Measurements from ENCODE around the gene MYO1B. TPM values are rescaled to one million over a fixed set of nuclear protein-coding genes. Genes with fewer than 3 reads are reported as not detected.

MYO1B gene
- total and polyA plus RNA-seq, 4 donors: 46.0 to 286 (median 88.1) TPM

DNA sequence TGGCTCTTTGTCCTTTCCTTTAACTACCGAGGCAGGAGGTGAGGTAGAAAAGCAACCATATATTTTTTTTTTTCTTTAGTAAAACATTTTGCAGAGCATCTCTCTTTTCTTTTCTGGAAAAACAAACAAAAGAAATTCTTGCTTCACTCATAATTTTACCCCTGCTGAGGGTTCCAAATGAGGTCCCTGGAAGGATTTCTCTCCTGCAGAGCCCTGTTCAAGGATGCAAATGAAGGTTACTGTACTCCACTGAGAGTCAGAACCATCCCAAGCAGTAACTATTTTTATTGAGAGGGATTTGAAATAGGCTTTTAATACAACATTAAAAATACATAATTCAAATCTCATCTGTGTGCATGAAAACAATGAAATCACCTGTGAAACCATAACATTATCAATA, 19.5 kb upstream of the MYO1B start:
- peaks cover 0 to 11% (median 6%) of the 10 kb centered on the region in 5 donors for H3K4me1 ChIP-seq (ENCODE audit: control insufficient read depth in 5 of 5, insufficient read depth in 5 of 5, low read length in 5 of 5)
- no peaks in the 10 kb centered on the region for H3K36me3 ChIP-seq (ENCODE audit: control insufficient read depth in 4 of 4, insufficient read depth in 4 of 4, low read length in 4 of 4)
- H3K4me3 ChIP-seq: no peak overlapping the region
- WGBS, 2 donors: 93 to 97% methylated on average over 1 of the region's 1 CpG
- no peak overlapping the region for H3K9ac ChIP-seq (ENCODE audit: insufficient read depth in 1 of 2, low read length in 2 of 2)
- TF ChIP-seq, protein P1, sequence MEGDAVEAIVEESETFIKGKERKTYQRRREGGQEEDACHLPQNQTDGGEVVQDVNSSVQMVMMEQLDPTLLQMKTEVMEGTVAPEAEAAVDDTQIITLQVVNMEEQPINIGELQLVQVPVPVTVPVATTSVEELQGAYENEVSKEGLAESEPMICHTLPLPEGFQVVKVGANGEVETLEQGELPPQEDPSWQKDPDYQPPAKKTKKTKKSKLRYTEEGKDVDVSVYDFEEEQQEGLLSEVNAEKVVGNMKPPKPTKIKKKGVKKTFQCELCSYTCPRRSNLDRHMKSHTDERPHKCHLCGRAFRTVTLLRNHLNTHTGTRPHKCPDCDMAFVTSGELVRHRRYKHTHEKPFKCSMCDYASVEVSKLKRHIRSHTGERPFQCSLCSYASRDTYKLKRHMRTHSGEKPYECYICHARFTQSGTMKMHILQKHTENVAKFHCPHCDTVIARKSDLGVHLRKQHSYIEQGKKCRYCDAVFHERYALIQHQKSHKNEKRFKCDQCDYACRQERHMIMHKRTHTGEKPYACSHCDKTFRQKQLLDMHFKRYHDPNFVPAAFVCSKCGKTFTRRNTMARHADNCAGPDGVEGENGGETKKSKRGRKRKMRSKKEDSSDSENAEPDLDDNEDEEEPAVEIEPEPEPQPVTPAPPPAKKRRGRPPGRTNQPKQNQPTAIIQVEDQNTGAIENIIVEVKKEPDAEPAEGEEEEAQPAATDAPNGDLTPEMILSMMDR (IDR thresholded peaks at IDR 0.05; ENCODE audit: control extremely low read depth, extremely low read depth): no peak
- no peak for DNase-seq
- H3K27ac ChIP-seq (ENCODE audit: low read depth in 1 of 2, low read length in 1 of 2): peak overlapping the region in 1 of 2 donors; percentile 2
- H3K27me3 ChIP-seq (ENCODE audit: control insufficient read depth in 3 of 3, insufficient read depth in 3 of 3, low read length in 2 of 3): no peaks in the 10 kb centered on the region
- ATAC-seq (ENCODE audit: insufficient read depth, low FRiP score): no peak
- no peaks in the 10 kb centered on the region for H3K9me3 ChIP-seq (ENCODE audit: control insufficient read depth in 4 of 4, insufficient read depth in 3 of 4, low read length in 3 of 4)

DNA sequence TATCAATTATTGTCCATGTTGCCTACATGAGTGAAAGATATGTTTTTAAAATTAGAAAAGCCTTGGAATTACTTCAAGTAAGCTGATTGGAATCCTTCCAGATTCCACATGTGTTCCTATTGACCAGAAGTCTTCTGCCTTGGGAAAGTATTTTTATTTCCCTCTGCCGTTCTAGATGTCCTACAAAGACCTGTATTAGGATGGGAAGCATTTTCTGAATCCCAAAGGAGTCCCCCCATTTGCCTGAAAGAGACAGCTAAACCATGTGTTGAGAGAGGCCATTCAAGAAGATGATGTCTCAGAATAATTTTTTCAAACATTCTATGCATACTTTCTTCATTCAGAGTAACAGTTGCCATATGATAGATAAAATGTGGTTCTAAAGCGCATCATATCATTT, 19.0 kb upstream of the MYO1B start:
- Histone ChIP-seq H3K9me3 (ENCODE audit: control insufficient read depth in 4 of 4, insufficient read depth in 3 of 4, low read length in 3 of 4) (no peaks in the 10 kb centered on the region), H3K27me3 (ENCODE audit: control insufficient read depth in 3 of 3, insufficient read depth in 3 of 3, low read length in 2 of 3) (no peaks in the 10 kb centered on the region), H3K4me1 (ENCODE audit: control insufficient read depth in 5 of 5, insufficient read depth in 5 of 5, low read length in 5 of 5) (peaks cover 0 to 11% (median 6%) of the 10 kb centered on the region in 5 donors), H3K4me3 (no peak overlapping the region), H3K27ac (ENCODE audit: low read depth in 1 of 2, low read length in 1 of 2) (no peak overlapping the region), H3K9ac (ENCODE audit: insufficient read depth in 1 of 2, low read length in 2 of 2) (no peak overlapping the region), H3K36me3 (ENCODE audit: control insufficient read depth in 4 of 4, insufficient read depth in 4 of 4, low read length in 4 of 4) (no peaks in the 10 kb centered on the region)
- TF ChIP-seq, protein P1 (IDR thresholded peaks at IDR 0.05; ENCODE audit: control extremely low read depth, extremely low read depth): no peak
- peak in 1 of 3 donors; percentile 38 for DNase-seq
- whole genome bisulfite sequencing, 2 donors: 27 to 31% methylated on average over 2 of the region's 2 CpGs
- no peak for ATAC-seq (ENCODE audit: insufficient read depth, low FRiP score)

DNA sequence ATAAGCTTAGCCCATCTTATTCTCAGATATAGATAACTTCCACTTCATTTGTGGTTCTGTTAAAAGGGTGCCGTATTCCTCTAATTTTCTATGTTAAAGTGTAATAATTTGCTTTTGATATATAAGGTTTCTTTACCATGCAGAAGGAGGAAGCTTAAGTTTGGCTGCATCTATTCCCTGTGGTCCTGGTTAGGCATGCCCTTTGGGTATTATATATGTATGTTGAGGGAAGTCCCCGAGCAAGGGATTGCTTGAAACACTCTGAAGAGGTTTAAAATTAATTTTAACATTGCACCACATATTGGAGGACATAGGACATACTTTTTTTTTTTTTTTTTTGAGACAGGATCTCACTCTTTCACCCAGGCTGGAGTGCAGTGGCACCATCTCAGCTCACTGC, 16.9 kb upstream of the MYO1B start:
- Histone ChIP-seq H3K27ac (ENCODE audit: low read depth in 1 of 2, low read length in 1 of 2) (no peak overlapping the region), H3K4me3 (no peak overlapping the region), H3K9me3 (ENCODE audit: control insufficient read depth in 4 of 4, insufficient read depth in 3 of 4, low read length in 3 of 4) (no peaks in the 10 kb centered on the region), H3K27me3 (ENCODE audit: control insufficient read depth in 3 of 3, insufficient read depth in 3 of 3, low read length in 2 of 3) (no peaks in the 10 kb centered on the region), H3K9ac (ENCODE audit: insufficient read depth in 1 of 2, low read length in 2 of 2) (no peak overlapping the region), H3K4me1 (ENCODE audit: control insufficient read depth in 5 of 5, insufficient read depth in 5 of 5, low read length in 5 of 5) (peaks cover 0 to 28% (median 4%) of the 10 kb centered on the region in 5 donors), H3K36me3 (ENCODE audit: control insufficient read depth in 4 of 4, insufficient read depth in 4 of 4, low read length in 4 of 4) (no peaks in the 10 kb centered on the region)
- TF ChIP-seq, protein P1 (IDR thresholded peaks at IDR 0.05; ENCODE audit: control extremely low read depth, extremely low read depth): no peak
- ATAC-seq (ENCODE audit: insufficient read depth, low FRiP score) (no peak), DNase-seq (no peak)
- WGBS, 2 donors: 92 to 95% methylated on average over 2 of the region's 2 CpGs

DNA sequence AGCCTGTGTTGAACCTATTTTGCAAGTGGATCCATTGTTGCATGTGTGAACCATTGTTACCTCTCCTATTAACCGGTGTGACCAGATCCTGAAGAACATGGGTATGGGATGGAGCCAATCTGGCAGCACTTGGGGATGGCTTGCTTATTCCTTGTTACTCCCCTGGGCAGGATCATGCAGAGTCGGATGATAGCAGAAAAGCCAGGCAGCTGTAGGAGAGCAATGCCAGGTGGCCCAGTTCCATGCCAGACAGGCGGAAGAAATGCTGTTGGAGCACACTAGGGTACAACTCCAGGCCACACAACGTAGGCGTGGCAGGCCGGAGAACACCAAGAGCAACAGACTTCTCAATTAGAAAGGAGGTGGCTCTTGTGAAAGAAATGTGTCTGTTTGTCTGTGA, 16.3 kb upstream of the MYO1B start:
- ATAC-seq (ENCODE audit: insufficient read depth, low FRiP score) (no peak), DNase-seq (no peak)
- TF ChIP-seq, protein P1 (IDR thresholded peaks at IDR 0.05; ENCODE audit: control extremely low read depth, extremely low read depth): no peak
- Histone ChIP-seq H3K4me1 (ENCODE audit: control insufficient read depth in 5 of 5, insufficient read depth in 5 of 5, low read length in 5 of 5) (peaks cover 0 to 29% (median 4%) of the 10 kb centered on the region in 5 donors), H3K27ac (ENCODE audit: low read depth in 1 of 2, low read length in 1 of 2) (peak overlapping the region in 1 of 2 donors; percentile 3), H3K27me3 (ENCODE audit: control insufficient read depth in 3 of 3, insufficient read depth in 3 of 3, low read length in 2 of 3) (no peaks in the 10 kb centered on the region), H3K4me3 (no peak overlapping the region), H3K9me3 (ENCODE audit: control insufficient read depth in 4 of 4, insufficient read depth in 3 of 4, low read length in 3 of 4) (no peaks in the 10 kb centered on the region), H3K9ac (ENCODE audit: insufficient read depth in 1 of 2, low read length in 2 of 2) (no peak overlapping the region), H3K36me3 (ENCODE audit: control insufficient read depth in 4 of 4, insufficient read depth in 4 of 4, low read length in 4 of 4) (no peaks in the 10 kb centered on the region)
- WGBS, 2 donors: 78 to 87% methylated on average over 6 of the region's 6 CpGs
